HepG2 (cell line): ENCODE data around the gene SSBP2. TPM values are rescaled to one million over a fixed set of nuclear protein-coding genes. Genes with fewer than 3 reads are reported as not detected.

Experiments used
- KLF13 ChIP-seq: sonication (generic); formaldehyde crosslinking; IDR thresholded peaks from 2 replicates; pipeline ENCODE4 v1.4.0; 2020; ENCODE audit warnings: mild to moderate bottlenecking, missing genetic modification reagents
- MBNL3 ChIP-seq: fragments of 250-450 bp; sonication (Bioruptor Pico); conservative IDR thresholded peaks from 2 replicates; pipeline ENCODE4 v1.8.0; 2022; ENCODE audit warnings: mild to moderate bottlenecking, inconsistent platforms
- MTERF4 ChIP-seq: sonication (generic); formaldehyde crosslinking; IDR thresholded peaks from 2 replicates; pipeline ENCODE4 v1.8.0; 2023; ENCODE audit warnings: mild to moderate bottlenecking, missing genetic modification reagents
- MTF2 ChIP-seq: sonication (generic); formaldehyde crosslinking; IDR thresholded peaks from 2 replicates; pipeline ENCODE4 v1.5.0; 2020; ENCODE audit warnings: missing genetic modification reagents, borderline replicate concordance
- MYPOP ChIP-seq: sonication (generic); formaldehyde crosslinking; IDR thresholded peaks from 2 replicates; pipeline ENCODE4 v1.8.1; 2023; ENCODE audit warnings: mild to moderate bottlenecking, moderate library complexity, missing genetic modification reagents
- POLR2AphosphoS5 ChIP-seq: IDR thresholded peaks from 2 replicates; pipeline ENCODE4 v1.6.1; 2012; ENCODE audit warnings: low read depth, low read length
- RBFOX2 ChIP-seq: fragments of 200-400 bp; formaldehyde crosslinking; IDR thresholded peaks from 2 replicates; pipeline ENCODE4 v1.6.1; 2017; ENCODE audit warnings: low read depth, mild to moderate bottlenecking, low read length
- SETDB1 ChIP-seq: sonication (generic); formaldehyde crosslinking; IDR thresholded peaks from 2 replicates; pipeline ENCODE4 v1.5.1; 2020; ENCODE audit warnings: missing genetic modification reagents, mild to moderate bottlenecking, borderline replicate concordance
- SRSF9 ChIP-seq: fragments of 200-400 bp; formaldehyde crosslinking; IDR thresholded peaks from 2 replicates; pipeline ENCODE4 v1.6.1; 2018; ENCODE audit warnings: borderline replicate concordance, mild to moderate bottlenecking, low read depth, low read length; ENCODE audit not compliant: insufficient read depth, poor library complexity, severe bottlenecking
- SRY ChIP-seq: sonication (generic); formaldehyde crosslinking; IDR thresholded peaks from 2 replicates; pipeline ENCODE4 v1.8.0; 2022; ENCODE audit warnings: mild to moderate bottlenecking, missing genetic modification reagents
- XBP1 ChIP-seq: sonication (generic); formaldehyde crosslinking; IDR thresholded peaks from 2 replicates; pipeline ENCODE4 v1.5.0; 2020; ENCODE audit warnings: missing genetic modification reagents
- ZC3H4 ChIP-seq: sonication (generic); formaldehyde crosslinking; IDR thresholded peaks from 2 replicates; pipeline ENCODE4 v1.4.0; 2020; ENCODE audit warnings: missing genetic modification reagents, borderline replicate concordance
- ZMAT5 ChIP-seq: sonication (generic); formaldehyde crosslinking; IDR thresholded peaks from 2 replicates; pipeline ENCODE4 v1.5.0; 2020; ENCODE audit warnings: mild to moderate bottlenecking, low read depth, missing genetic modification reagents, borderline replicate concordance
- ZNF354B ChIP-seq: sonication (generic); formaldehyde crosslinking; IDR thresholded peaks from 2 replicates; pipeline ENCODE4 v1.8.0; 2022; ENCODE audit warnings: mild to moderate bottlenecking, missing genetic modification reagents
- ZNF382 ChIP-seq: sonication (generic); formaldehyde crosslinking; IDR thresholded peaks from 2 replicates; pipeline ENCODE4 v1.5.0; 2020; ENCODE audit warnings: missing genetic modification reagents, mild to moderate bottlenecking, borderline replicate concordance
- ZNF468 ChIP-seq: sonication (generic); formaldehyde crosslinking; IDR thresholded peaks from 2 replicates; pipeline ENCODE4 v1.8.0; 2022; ENCODE audit warnings: mild to moderate bottlenecking, moderate library complexity, missing genetic modification reagents
- polyA plus RNA-seq, 8 experiments: library from polyadenylated mRNA; depleted of rRNA in 3 of 8; stranded (reverse) in 7 of 8; unstranded in 1 of 8; fragments of >200 nt; fragmentation: Illumina TruSeq in 4 of 8; extraction: Trizol in 4 of 8; gene quantifications; 2 replicates each; pipeline versions ENCODE4 v1.2.1 to v1.2.3, GENCODE V29; 2011 to 2016; ENCODE audit warnings: low read depth in 4 of 8, missing spikeins in 1 of 8, mixed read lengths in 1 of 8; ENCODE audit not compliant: insufficient read depth in 1 of 8
- total RNA-seq, 5 experiments: library from RNA; depleted of rRNA; stranded (reverse); fragments of >200 nt; fragmentation: Illumina TruSeq; extraction: Trizol; gene quantifications; 2 replicates each; pipeline ENCODE4 v1.2.3, GENCODE V29; 2016; ENCODE audit warnings: low read depth in 1 of 5
- TF ChIP-seq, protein P1 (sequence below): sonication (generic); formaldehyde crosslinking; IDR thresholded peaks from 2 replicates; pipeline ENCODE4 v1.4.0; 2020; ENCODE audit warnings: mild to moderate bottlenecking, missing genetic modification reagents
- TF ChIP-seq, protein P2 (sequence below): sonication (generic); formaldehyde crosslinking; IDR thresholded peaks from 2 replicates; pipeline ENCODE4 v1.5.0; 2020; ENCODE audit warnings: mild to moderate bottlenecking, missing genetic modification reagents, borderline replicate concordance

Gene SSBP2
- total and polyA plus RNA-seq, 2 of the 13 experiments (the other 11 are each of a cell fraction or from before 2014, with no cell fraction given): 0.16 TPM; not detected in 1

GRCh38 chr5:81371354-81371876, 379.5 kb downstream of the SSBP2 start (continued):
- TF ChIP-seq, protein P1, sequence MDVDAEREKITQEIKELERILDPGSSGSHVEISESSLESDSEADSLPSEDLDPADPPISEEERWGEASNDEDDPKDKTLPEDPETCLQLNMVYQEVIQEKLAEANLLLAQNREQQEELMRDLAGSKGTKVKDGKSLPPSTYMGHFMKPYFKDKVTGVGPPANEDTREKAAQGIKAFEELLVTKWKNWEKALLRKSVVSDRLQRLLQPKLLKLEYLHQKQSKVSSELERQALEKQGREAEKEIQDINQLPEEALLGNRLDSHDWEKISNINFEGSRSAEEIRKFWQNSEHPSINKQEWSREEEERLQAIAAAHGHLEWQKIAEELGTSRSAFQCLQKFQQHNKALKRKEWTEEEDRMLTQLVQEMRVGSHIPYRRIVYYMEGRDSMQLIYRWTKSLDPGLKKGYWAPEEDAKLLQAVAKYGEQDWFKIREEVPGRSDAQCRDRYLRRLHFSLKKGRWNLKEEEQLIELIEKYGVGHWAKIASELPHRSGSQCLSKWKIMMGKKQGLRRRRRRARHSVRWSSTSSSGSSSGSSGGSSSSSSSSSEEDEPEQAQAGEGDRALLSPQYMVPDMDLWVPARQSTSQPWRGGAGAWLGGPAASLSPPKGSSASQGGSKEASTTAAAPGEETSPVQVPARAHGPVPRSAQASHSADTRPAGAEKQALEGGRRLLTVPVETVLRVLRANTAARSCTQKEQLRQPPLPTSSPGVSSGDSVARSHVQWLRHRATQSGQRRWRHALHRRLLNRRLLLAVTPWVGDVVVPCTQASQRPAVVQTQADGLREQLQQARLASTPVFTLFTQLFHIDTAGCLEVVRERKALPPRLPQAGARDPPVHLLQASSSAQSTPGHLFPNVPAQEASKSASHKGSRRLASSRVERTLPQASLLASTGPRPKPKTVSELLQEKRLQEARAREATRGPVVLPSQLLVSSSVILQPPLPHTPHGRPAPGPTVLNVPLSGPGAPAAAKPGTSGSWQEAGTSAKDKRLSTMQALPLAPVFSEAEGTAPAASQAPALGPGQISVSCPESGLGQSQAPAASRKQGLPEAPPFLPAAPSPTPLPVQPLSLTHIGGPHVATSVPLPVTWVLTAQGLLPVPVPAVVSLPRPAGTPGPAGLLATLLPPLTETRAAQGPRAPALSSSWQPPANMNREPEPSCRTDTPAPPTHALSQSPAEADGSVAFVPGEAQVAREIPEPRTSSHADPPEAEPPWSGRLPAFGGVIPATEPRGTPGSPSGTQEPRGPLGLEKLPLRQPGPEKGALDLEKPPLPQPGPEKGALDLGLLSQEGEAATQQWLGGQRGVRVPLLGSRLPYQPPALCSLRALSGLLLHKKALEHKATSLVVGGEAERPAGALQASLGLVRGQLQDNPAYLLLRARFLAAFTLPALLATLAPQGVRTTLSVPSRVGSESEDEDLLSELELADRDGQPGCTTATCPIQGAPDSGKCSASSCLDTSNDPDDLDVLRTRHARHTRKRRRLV (CRISPR knock-in tag): no peak; the same call in 1 of the 2 replicates
- TF ChIP-seq SETDB1 (CRISPR knock-in tag) (no peak), SRY (no peak), ZNF468 (CRISPR knock-in tag) (no peak), MBNL3 (CRISPR knock-in tag) (no peak), ZNF382 (CRISPR knock-in tag) (no peak), MTERF4 (CRISPR knock-in tag) (no peak), MTF2 (CRISPR knock-in tag) (no peak), KLF13 (CRISPR knock-in tag) (no peak), SRSF9 (no peak), MYPOP (CRISPR knock-in tag) (peak; percentile 50; the same call in 1 of the 2 replicates), ZNF354B (CRISPR knock-in tag) (no peak), RBFOX2 (no peak), POLR2AphosphoS5 (no peak), ZMAT5 (CRISPR knock-in tag) (no peak), XBP1 (CRISPR knock-in tag) (no peak), ZC3H4 (no peak)
- TF ChIP-seq, protein P2, sequence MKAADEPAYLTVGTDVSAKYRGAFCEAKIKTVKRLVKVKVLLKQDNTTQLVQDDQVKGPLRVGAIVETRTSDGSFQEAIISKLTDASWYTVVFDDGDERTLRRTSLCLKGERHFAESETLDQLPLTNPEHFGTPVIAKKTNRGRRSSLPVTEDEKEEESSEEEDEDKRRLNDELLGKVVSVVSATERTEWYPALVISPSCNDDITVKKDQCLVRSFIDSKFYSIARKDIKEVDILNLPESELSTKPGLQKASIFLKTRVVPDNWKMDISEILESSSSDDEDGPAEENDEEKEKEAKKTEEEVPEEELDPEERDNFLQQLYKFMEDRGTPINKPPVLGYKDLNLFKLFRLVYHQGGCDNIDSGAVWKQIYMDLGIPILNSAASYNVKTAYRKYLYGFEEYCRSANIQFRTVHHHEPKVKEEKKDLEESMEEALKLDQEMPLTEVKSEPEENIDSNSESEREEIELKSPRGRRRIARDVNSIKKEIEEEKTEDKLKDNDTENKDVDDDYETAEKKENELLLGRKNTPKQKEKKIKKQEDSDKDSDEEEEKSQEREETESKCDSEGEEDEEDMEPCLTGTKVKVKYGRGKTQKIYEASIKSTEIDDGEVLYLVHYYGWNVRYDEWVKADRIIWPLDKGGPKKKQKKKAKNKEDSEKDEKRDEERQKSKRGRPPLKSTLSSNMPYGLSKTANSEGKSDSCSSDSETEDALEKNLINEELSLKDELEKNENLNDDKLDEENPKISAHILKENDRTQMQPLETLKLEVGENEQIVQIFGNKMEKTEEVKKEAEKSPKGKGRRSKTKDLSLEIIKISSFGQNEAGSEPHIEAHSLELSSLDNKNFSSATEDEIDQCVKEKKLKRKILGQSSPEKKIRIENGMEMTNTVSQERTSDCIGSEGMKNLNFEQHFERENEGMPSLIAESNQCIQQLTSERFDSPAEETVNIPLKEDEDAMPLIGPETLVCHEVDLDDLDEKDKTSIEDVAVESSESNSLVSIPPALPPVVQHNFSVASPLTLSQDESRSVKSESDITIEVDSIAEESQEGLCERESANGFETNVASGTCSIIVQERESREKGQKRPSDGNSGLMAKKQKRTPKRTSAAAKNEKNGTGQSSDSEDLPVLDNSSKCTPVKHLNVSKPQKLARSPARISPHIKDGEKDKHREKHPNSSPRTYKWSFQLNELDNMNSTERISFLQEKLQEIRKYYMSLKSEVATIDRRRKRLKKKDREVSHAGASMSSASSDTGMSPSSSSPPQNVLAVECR (CRISPR knock-in tag): no peak; the same call in 1 of the 2 replicates
